Stimulated activated CD4-positive, alpha-beta T cell treated with anti-CD3 and anti-CD28 coated beads, Interleukin-12 subunit alpha, Interleukin-12 subunit beta, amount 100 ng/mL, for 4 hours (primary cell): Measurements from ENCODE around the gene TMEM132C.

Experiments
- DNase-seq: peaks from one replicate; pipeline ENCODE4 v3.0.0-alpha.2; 2020

The TMEM132C gene

GRCh38 chr12:128619263-128619662, 352.3 kb downstream of the TMEM132C start:
- no peak for DNase-seq

- DNase-seq: no peak
Measured at GRCh38 chr12:128621304-128621703, 354.3 kb downstream of the TMEM132C start.

GRCh38 chr12:128623748-128624147, 356.8 kb downstream of the TMEM132C start:
- no peak for DNase-seq

- no peak for DNase-seq
Measured at GRCh38 chr12:128626808-128627320, 359.9 kb downstream of the TMEM132C start.

GRCh38 chr12:128627659-128628058, 360.7 kb downstream of the TMEM132C start:
- no peak for DNase-seq

GRCh38 chr12:128629979-128630378, 363.0 kb downstream of the TMEM132C start:
- DNase-seq: no peak

- DNase-seq: no peak
Measured at GRCh38 chr12:128637642-128638606, 371.0 kb downstream of the TMEM132C start.

- no peak for DNase-seq
Measured at GRCh38 chr12:128639089-128639488, 372.1 kb downstream of the TMEM132C start.

- DNase-seq: no peak
Measured at GRCh38 chr12:128643155-128643554, 376.2 kb downstream of the TMEM132C start.

- DNase-seq: peak; percentile 5
Measured at GRCh38 chr12:128644664-128645296, 377.8 kb downstream of the TMEM132C start.

GRCh38 chr12:128649902-128650301, 382.9 kb downstream of the TMEM132C start:
- DNase-seq: no peak

GRCh38 chr12:128652136-128652751, 385.3 kb downstream of the TMEM132C start:
- no peak for DNase-seq

- no peak for DNase-seq
Measured at GRCh38 chr12:128654468-128654867, 387.5 kb downstream of the TMEM132C start.

- DNase-seq: no peak
Measured at GRCh38 chr12:128657378-128657777, 390.4 kb downstream of the TMEM132C start.

- no peak for DNase-seq
Measured at GRCh38 chr12:128660532-128661225, 393.7 kb downstream of the TMEM132C start.

- no peak for DNase-seq
Measured at GRCh38 chr12:128661226-128661569, 394.2 kb downstream of the TMEM132C start.

- DNase-seq: no peak
Measured at GRCh38 chr12:128662101-128662500, 395.1 kb downstream of the TMEM132C start.

GRCh38 chr12:128664501-128664900, 397.5 kb downstream of the TMEM132C start:
- DNase-seq: no peak

GRCh38 chr12:128667193-128667592, 400.2 kb downstream of the TMEM132C start:
- DNase-seq: no peak

- no peak for DNase-seq
Measured at GRCh38 chr12:128671528-128672042, 404.6 kb downstream of the TMEM132C start.

GRCh38 chr12:128672428-128672827, 405.5 kb downstream of the TMEM132C start:
- no peak for DNase-seq

- DNase-seq: no peak
Measured at GRCh38 chr12:128672893-128673292, 405.9 kb downstream of the TMEM132C start.

- DNase-seq: no peak
Measured at GRCh38 chr12:128675576-128675975, 408.6 kb downstream of the TMEM132C start.
